ENCODE data around the gene WDFY2. TPM values are rescaled to one million over a fixed set of nuclear protein-coding genes. Genes with fewer than 3 reads are reported as not detected.

WDFY2 gene
- total RNA-seq, 1 experiment from 2014 or later = 26.4 TPM

- H3K23ac ChIP-seq (ENCODE audit: insufficient read length, low read depth, low read length) = no peak overlapping the region
- no peak overlapping the region for H4K8ac ChIP-seq (replicated peaks; ENCODE audit: insufficient read length, low read depth, low read length)
- no peak overlapping the region for H3T11ph ChIP-seq (ENCODE audit: low read length)
- no peak overlapping the region for H3K9ac ChIP-seq (ENCODE audit: extremely low read depth, insufficient read length, low read length)
- H3K9me3 ChIP-seq (ENCODE audit: control insufficient read depth, low read depth, low read length) = no peaks in the 10 kb centered on the region
- H3K79me1 ChIP-seq (ENCODE audit: insufficient read depth, low read depth, low read length, poor library complexity, severe bottlenecking) = no peaks in the 10 kb centered on the region
- H4K91ac ChIP-seq (ENCODE audit: insufficient read length, low read depth, low read length) = no peak overlapping the region
- no peak overlapping the region for H2BK20ac ChIP-seq (ENCODE audit: low read depth, low read length, poor library complexity, severe bottlenecking)
- H3K4me1 Mint-ChIP-seq = peaks cover 15 to 21% of the 10 kb centered on the region in 2 experiments
- no peak overlapping the region for H3K27ac ChIP-seq (ENCODE audit: insufficient read length, low read depth, low read length)
- no peak for TF ChIP-seq CTCF (conservative IDR thresholded peaks at IDR 0.05)
- no peaks in the 10 kb centered on the region for H3K36me3 Mint-ChIP-seq (ENCODE audit: insufficient read depth in 1 of 3, low read depth in 3 of 3)
- no peaks in the 10 kb centered on the region for H4K20me1 ChIP-seq (ENCODE audit: control insufficient read depth, insufficient read depth, insufficient read length)
- no peaks in the 10 kb centered on the region for H3K27me3 ChIP-seq (ENCODE audit: insufficient read depth, low read length)
- no peak for DNase-seq
- no peak overlapping the region for H3K18ac ChIP-seq (ENCODE audit: insufficient read length, low read depth, low read length)
- no peaks in the 10 kb centered on the region for H3K23me2 ChIP-seq (ENCODE audit: insufficient read length, low read depth, low read length, poor library complexity, severe bottlenecking)
- H4K5ac ChIP-seq (ENCODE audit: insufficient read length, low read depth, low read length) = no peak overlapping the region
- no peak overlapping the region for H3K4ac ChIP-seq (ENCODE audit: low read depth, low read length)
- H2AFZ ChIP-seq (ENCODE audit: low read length) = no peak overlapping the region
- H2BK15ac ChIP-seq (ENCODE audit: low read depth, low read length) = no peak overlapping the region
- no peak overlapping the region for H3K56ac ChIP-seq (ENCODE audit: insufficient read length, low read depth, low read length)
- no peak overlapping the region for H2AK5ac ChIP-seq (ENCODE audit: insufficient read length, low read length)
- H3K79me2 ChIP-seq (ENCODE audit: insufficient read depth, low read length) = no peaks in the 10 kb centered on the region
- no peak overlapping the region for H3K4me2 ChIP-seq (ENCODE audit: insufficient read depth, insufficient read length, low read length)
- H3K4me3 Mint-ChIP-seq = no peak overlapping the region
- no peaks in the 10 kb centered on the region for H3K9me3 Mint-ChIP-seq
- no peak overlapping the region for H2BK5ac ChIP-seq (ENCODE audit: insufficient read length, low read length)
- H2BK120ac ChIP-seq (ENCODE audit: low read depth, low read length, poor library complexity, severe bottlenecking) = no peak overlapping the region
- H2BK12ac ChIP-seq (ENCODE audit: insufficient read length, low read depth, low read length) = no peak overlapping the region
- peaks cover 1% of the 10 kb centered on the region for H3K27me3 Mint-ChIP-seq (ENCODE audit: low read depth)
- H3K14ac ChIP-seq (ENCODE audit: insufficient read depth, low read length) = no peak overlapping the region
- peaks cover 3% of the 10 kb centered on the region; the same call in 1 of the 2 replicates for H3K4me1 ChIP-seq (ENCODE audit: insufficient read depth, low read length)
- H3K27ac Mint-ChIP-seq = no peak overlapping the region
These were observed 224.5 kb downstream of the WDFY2 start for GRCh38 chr13:51808811-51809210.
